Anterior cingulate cortex (tissue), 58 donors: ENCODE measurements around the gene PRR36.
"Not testable (repeated sequence)": the region's sequence is repeated elsewhere in the genome, so short reads cannot be mapped to it uniquely, and the experiment has no call there.

Experiments
- DNase-seq, 58 donors: peaks; one replicate each; lab custom pipeline; 2025; lab: John Stamatoyannopoulos, UW

PRR36 gene

GRCh38 chr19:7862413-7862951 lies 11.7 kb downstream of the PRR36 start:
- peak in 25 of 58 donors; percentile 3 to 64 (median 35) for DNase-seq

GRCh38 chr19:7861619-7862412 lies 12.4 kb downstream of the PRR36 start:
- no peak for DNase-seq

DNA sequence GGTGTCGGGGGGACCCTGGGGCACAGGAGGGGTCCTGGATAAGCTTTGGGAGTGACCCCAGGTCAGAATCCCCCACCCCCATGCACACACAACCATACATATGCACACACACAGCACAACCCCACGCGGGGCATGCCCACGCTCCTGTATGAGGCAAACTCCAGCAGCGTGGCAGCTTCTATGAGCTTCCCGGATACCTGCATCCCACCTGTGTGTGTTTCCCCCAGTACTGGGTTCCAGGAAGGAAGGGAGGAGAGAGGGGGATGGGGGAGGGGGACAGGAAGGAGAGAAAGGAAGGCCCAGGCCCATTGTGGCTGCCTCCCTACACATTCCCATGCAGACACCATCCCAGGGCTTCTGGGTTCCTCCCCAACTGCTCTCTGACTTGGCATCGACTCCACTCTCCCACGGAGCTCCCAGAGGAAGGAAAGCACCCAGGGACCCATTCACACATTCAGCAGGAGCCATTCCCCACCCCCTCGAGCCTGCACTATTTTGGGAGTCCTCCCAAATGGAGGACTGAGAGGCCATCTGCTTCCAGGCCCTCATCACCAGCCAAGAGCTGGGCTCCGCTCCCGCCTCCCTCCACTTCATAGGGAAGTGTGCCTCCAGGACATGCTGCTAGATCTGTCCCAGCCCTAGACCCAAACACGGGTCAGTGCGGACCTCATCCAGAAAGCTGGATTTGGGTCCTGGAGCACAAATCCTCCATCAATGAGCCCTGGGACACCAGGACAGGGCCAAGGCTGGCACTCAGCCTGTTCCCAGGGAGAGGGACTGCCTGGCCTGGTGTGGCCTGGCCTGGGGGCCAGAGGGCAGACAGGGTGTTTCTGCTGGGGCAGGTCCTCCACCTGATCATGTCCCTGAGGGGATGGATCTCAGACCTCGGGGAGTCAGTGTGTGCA lies 13.2 kb downstream of the PRR36 start:
- peak in 50 of 58 donors; percentile 12 to 89 (median 59) for DNase-seq

DNA sequence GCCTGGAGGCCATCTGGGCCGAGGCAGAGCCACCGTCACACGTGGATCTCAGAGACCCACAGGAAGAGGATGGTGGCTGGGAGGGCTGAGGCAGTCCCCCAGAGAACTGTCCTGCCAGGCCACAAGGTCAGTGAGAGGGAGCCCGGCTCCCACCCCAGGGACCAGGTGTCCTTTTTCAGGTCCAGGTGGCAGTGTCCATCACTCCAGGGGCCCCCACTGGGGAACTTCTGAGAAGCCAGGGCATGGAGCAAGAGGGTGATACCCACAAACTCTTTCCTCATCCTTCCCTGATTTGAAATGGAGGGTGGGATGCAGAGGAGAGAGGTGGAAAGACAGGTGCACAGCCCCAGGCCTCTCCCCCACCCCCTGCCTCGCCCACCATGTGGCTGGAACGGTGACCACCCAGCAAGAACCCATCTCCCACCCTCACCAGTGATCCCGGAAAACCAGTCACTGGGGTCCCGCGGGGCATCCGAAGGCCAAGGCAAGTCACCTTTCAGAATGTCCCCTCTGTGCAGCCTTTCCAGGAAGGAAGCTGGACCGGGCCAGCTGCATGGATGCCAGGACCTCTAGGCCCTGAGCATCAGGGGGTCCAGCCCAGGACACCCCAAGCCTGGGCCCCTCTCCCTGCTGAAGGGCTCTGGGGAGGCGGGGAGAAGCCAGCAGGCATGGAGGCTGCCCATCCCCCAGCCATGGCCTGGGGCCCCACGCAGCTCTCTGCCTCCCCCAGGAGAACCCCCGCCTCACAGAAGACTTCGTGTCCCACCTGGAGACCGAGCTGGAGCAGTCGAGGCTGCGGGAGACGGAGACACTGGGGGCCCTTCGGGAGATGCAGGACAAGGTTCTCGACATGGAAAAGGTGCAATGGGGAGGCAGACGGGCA lies 14.1 kb downstream of the PRR36 start:
- no peak for DNase-seq

- not testable (repeated sequence) for DNase-seq
These were observed 15.1 kb downstream of the PRR36 start for GRCh38 chr19:7859087-7859486.

DNA sequence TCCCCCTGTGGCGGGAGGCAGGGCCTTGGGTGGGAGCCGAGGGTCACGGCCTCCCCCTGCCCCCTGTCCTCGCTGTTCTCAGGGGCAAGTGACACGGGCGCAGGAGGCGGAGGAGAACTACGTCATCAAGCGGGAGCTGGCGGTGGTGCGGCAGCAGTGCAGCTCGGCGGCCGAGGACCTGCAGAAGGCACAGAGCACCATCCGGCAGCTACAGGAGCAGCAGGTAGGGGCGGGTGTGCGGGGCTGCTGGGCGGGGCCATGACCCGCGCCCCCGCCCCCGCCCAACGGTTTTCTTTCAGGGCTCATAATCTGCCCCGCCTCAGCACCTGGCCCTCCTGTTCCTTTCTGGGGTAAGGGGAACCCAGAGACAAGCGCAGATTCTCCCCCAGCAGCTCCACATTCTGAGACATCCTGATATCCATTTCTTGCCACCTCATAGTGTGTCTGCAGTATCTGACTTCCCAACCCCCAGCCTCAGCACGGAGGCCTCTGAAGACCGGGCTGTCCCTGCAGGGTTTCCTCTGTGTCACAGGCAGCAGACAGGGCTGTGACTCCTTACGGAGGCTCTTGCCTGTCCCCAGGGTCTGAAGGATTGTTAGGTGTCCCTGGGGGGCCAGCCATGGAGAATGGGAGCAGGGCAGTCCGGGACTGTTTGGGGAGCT lies 15.9 kb downstream of the PRR36 start:
- DNase-seq, result no peak

- no peak for DNase-seq
These were observed 16.5 kb downstream of the PRR36 start for GRCh38 chr19:7857727-7858108.

DNA sequence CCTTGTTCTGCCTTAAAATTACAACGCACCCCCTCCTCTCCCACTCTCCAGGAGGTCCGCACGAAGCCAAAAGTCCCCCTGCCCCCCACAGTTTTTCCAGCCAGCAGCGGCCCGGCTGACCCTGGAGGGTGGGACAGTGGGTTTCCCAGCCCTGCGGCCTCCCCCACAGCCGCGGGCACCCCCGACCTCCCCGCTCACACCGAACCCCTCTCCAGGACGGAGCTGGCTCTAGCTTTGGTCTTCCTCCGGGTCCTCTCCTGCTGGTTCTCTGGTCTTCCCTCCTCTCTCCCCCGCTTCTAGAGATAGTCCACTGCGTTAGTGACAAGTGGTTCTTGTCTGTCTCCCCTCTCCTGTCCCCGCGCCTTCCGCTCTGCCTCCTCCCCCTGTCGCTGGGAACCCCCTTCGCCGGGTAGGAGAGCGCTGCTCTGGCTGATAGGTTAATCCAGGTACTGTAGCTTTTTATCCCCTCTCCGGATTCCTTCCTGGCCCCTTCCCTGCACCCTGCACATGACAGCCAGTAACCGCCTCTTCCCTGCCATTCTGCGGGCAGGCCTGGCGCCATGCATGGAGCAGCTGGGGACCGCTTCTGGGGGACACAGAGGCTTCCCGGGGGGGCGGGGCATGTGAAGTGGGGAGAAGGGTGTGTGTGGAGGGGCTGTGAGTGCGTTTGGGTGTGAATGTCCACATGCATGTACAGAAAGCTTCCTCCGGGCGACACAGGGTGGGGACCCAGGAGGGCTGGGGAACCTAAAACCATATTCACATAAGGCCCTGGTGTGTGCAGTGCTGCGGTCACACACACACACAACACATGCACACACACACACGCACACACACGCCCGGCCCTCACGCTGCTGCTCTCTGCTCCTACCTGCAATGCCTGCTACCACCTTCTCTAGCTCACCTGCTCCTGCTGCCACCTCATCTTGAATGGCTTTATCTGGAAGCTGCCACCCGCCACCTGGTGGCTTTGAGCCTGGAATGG lies 17.2 kb downstream of the PRR36 start:
- no peak for DNase-seq

GRCh38 chr19:7856109-7856591 lies 18.0 kb downstream of the PRR36 start:
- no peak for DNase-seq

DNA sequence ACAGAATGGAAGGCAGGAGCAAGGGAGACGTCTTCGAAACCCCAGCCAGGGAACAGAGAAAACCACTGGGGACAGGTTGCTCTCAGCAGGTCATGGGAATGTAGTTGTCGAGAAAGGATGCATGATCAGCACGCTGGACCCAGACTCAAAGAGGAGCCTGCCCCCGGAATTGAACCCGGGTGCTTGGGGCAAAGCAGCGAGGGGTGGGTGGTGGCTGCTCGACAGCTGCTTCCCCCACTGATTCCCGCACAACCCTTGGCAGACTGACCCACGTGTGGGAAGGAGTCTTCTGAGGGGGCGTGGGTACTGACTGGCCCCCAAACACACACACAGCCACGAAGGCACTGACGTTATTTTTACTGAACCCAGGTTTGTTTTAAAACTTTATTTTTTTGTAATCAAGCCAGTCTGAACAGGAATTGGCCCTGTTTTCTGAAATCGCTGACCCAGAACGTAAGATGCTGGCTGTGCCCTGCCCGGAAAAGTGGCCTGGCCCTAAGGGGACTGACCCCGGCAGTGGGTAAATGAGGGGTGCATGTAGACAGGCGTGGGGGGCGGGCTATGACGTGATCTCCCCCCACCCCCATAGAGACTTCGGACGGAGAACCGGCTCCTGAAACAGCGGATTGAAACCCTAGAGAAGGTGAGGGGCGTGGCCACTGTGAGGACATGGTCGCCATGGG lies 18.6 kb downstream of the PRR36 start:
- no peak for DNase-seq

- DNase-seq, result no peak
These were observed 20.4 kb downstream of the PRR36 start for GRCh38 chr19:7853770-7854128.

DNA sequence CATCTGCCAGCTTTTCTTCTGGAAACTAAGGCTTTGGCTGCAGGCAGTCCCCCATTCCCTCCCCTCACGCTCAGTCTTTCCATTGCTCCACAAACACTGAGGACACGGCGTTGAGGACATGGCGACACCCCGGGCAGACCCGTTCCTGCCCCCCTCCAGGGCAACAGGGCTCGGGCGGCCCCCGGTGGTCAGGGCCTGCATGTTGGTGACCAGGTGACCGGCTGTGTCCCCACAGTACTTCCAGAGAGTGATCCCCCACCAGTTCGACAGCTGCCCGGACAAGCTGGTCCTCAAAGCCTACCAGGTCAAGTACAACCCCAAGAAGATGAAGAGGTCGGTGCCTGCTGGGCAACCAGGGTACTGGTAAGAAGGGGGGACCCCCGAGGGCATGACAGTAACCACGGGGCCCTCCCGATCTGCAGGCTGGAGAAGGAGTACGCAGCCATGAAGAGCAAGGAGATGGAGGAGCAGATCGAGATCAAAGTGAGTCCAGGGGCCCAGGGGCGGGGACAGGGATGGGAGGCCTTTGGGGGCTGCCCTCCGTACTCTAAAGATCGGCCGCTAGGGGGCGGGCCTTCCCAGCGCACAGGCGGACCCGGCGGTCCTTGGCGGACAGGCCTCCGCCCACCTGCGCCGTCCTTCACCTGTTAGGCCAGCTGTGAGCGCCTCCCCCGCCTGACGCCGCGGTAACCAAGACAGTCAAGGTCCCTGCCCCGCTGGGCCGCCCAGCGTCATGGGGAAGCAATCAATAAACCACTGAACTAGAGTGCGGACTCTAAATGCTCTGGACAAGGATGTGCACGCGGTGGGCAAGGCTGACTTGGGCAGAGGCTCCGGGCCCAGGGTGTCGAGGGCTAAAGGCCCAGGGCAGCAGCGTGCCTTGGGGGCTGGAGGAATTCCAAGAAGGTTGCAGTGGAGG lies 21.1 kb downstream of the PRR36 start:
- peak in 43 of 58 donors; percentile 12 to 77 (median 43) for DNase-seq

- DNase-seq, result peak in 55 of 58 donors; percentile 13 to 96 (median 83)
These were observed 22.3 kb downstream of the PRR36 start for GRCh38 chr19:7851623-7852500.

DNA sequence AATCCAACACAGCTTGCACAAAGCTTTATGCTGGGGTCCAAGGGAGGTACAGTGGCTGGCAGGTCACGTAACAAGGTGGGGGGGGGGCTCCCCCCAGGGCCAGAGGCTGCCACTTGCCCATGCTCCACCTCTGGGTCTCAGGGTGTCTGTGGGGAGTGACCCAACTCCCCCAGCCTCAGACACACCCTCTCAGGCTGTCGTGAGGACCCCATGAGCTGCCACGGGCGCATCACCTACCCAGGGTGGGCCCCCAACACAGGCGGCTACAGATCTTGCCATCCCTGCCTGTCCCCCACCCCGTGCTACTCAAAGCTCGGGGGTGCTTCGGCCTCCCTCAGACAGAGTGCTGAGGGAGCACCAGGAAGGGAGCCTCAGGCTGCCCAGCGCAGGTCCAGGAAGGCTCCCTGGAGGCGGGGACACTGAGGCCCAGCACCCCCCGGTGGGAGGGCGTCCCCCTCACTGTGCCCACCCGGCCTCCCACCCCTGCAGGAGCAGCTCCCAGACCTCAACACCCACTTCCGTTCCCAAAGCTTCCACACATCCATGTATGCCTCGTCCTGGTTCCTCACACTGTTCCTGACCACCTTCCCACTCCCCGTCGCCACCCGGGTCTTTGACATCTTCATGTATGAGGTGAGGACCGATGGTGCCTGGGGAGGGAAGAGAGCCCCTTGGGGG lies 23.1 kb downstream of the PRR36 start:
- DNase-seq, result no peak
